ENCODE data around the gene REEP5. TPM values are rescaled to one million over a fixed set of nuclear protein-coding genes. Genes with fewer than 3 reads are reported as not detected.
A peak's percentile ranks its signal among the peaks of the same experiment; 100 is the strongest.

REEP5 gene
- total RNA-seq, 1 donor from 2014 or later: 26.3 TPM

- no peak overlapping the region for H3K4me3 ChIP-seq (ENCODE audit: low read depth, low read length)
- H3K27me3 ChIP-seq (ENCODE audit: control insufficient read depth, insufficient read depth, low read length): no peaks in the 10 kb centered on the region
- DNase-seq (ENCODE audit: low read depth) (no peak), FAIRE-seq (no peak)
- peaks cover 11% of the 10 kb centered on the region for H3K36me3 ChIP-seq (ENCODE audit: control insufficient read depth, insufficient read depth, low read length)
- no peak for TF ChIP-seq CTCF (IDR thresholded peaks at IDR 0.05; ENCODE audit: insufficient read depth, low read length, severe bottlenecking)
Observed at GRCh38 chr5:112886975-112887374, 35.1 kb downstream of the REEP5 start.

GRCh38 chr5:112885001-112885400 lies 37.0 kb downstream of the REEP5 start:
- FAIRE-seq (no peak), DNase-seq (ENCODE audit: low read depth) (no peak)
- Histone ChIP-seq H3K4me3 (ENCODE audit: low read depth, low read length) (no peak overlapping the region), H3K27me3 (ENCODE audit: control insufficient read depth, insufficient read depth, low read length) (no peaks in the 10 kb centered on the region), H3K36me3 (ENCODE audit: control insufficient read depth, insufficient read depth, low read length) (peaks cover 11% of the 10 kb centered on the region)
- TF ChIP-seq CTCF (IDR thresholded peaks at IDR 0.05; ENCODE audit: insufficient read depth, low read length, severe bottlenecking): no peak

GRCh38 chr5:112883192-112883591 lies 38.8 kb downstream of the REEP5 start:
- DNase-seq (ENCODE audit: low read depth) (no peak), FAIRE-seq (no peak)
- no peak for TF ChIP-seq CTCF (IDR thresholded peaks at IDR 0.05; ENCODE audit: insufficient read depth, low read length, severe bottlenecking)
- Histone ChIP-seq H3K4me3 (ENCODE audit: low read depth, low read length) (no peak overlapping the region), H3K36me3 (ENCODE audit: control insufficient read depth, insufficient read depth, low read length) (peaks cover 11% of the 10 kb centered on the region), H3K27me3 (ENCODE audit: control insufficient read depth, insufficient read depth, low read length) (no peaks in the 10 kb centered on the region)

GRCh38 chr5:112880219-112880964 lies 41.6 kb downstream of the REEP5 start:
- no peak for TF ChIP-seq CTCF (IDR thresholded peaks at IDR 0.05; ENCODE audit: insufficient read depth, low read length, severe bottlenecking)
- no peaks in the 10 kb centered on the region for H3K27me3 ChIP-seq (ENCODE audit: control insufficient read depth, insufficient read depth, low read length)
- no peak for FAIRE-seq
- H3K4me3 ChIP-seq (ENCODE audit: low read depth, low read length): no peak overlapping the region
- DNase-seq (ENCODE audit: low read depth): no peak
- H3K36me3 ChIP-seq (ENCODE audit: control insufficient read depth, insufficient read depth, low read length): peaks cover 4% of the 10 kb centered on the region

- TF ChIP-seq CTCF (IDR thresholded peaks at IDR 0.05; ENCODE audit: insufficient read depth, low read length, severe bottlenecking): no peak
- FAIRE-seq: no peak
Observed at GRCh38 chr5:112878760-112879159, 43.3 kb downstream of the REEP5 start.

GRCh38 chr5:112878101-112878500 lies 43.9 kb downstream of the REEP5 start:
- Histone ChIP-seq H3K36me3 (ENCODE audit: control insufficient read depth, insufficient read depth, low read length) (peaks cover 4% of the 10 kb centered on the region), H3K27me3 (ENCODE audit: control insufficient read depth, insufficient read depth, low read length) (no peaks in the 10 kb centered on the region), H3K4me3 (ENCODE audit: low read depth, low read length) (no peak overlapping the region)
- peak; percentile 27 for DNase-seq (ENCODE audit: low read depth)
- TF ChIP-seq CTCF (IDR thresholded peaks at IDR 0.05; ENCODE audit: insufficient read depth, low read length, severe bottlenecking): no peak
- no peak for FAIRE-seq

More at GRCh38 chr5:112878760-112879159, 43.3 kb downstream of the REEP5 start:
- Histone ChIP-seq H3K36me3 (ENCODE audit: control insufficient read depth, insufficient read depth, low read length) (peaks cover 5% of the 10 kb centered on the region), H3K27me3 (ENCODE audit: control insufficient read depth, insufficient read depth, low read length) (no peaks in the 10 kb centered on the region), H3K4me3 (ENCODE audit: low read depth, low read length) (no peak overlapping the region)
- peak; percentile 89 for DNase-seq (ENCODE audit: low read depth)

All from bronchial epithelial cell (primary cell).